Activated CD8-positive, alpha-beta memory T cell treated with anti-CD3 and anti-CD28 coated beads, Interleukin-2, amount 10 ng/mL, durations not matched to agents 7 days and 5 days (primary cell): ENCODE measurements around the gene NDUFAF3. TPM values are rescaled to one million over a fixed set of nuclear protein-coding genes. Genes with fewer than 3 reads are reported as not detected.
A peak's percentile ranks its signal among the peaks of the same experiment; 100 is the strongest.

Experiments
- ATAC-seq: fragments of 150-1000 bp; cut with Tn5 transposase; one replicate; pipeline ENCODE4 v1.10.0; 2021; ENCODE audit warnings: moderate library complexity
- CTCF ChIA-PET: fragments of 350-600 bp; sonication (Branson Sonifier 250); formaldehyde crosslinking; loops from one replicate; lab custom pipeline; 2021; ENCODE audit warnings: antibody characterized with exemption; lab: Charles Lee
- DNase-seq: peaks from one replicate; pipeline ENCODE4 v3.0.0-alpha.2; 2020
- H3K27ac Mint-ChIP-seq: one replicate; pipeline ENCODE4 v1.8.0; 2021; ENCODE audit warnings: mild to moderate bottlenecking, mixed read lengths
- H3K27me3 Mint-ChIP-seq: one replicate; pipeline ENCODE4 v1.8.0; 2021; ENCODE audit warnings: mixed read lengths
- H3K36me3 Mint-ChIP-seq: one replicate; pipeline ENCODE4 v1.8.0; 2021; ENCODE audit warnings: mild to moderate bottlenecking, mixed read lengths
- H3K4me1 Mint-ChIP-seq: one replicate; pipeline ENCODE4 v1.8.0; 2021; ENCODE audit warnings: mixed read lengths
- H3K4me3 Mint-ChIP-seq: one replicate; pipeline ENCODE4 v1.8.0; 2021; ENCODE audit warnings: mild to moderate bottlenecking, moderate library complexity, mixed read lengths
- H3K9me3 Mint-ChIP-seq: one replicate; pipeline ENCODE4 v1.8.0; 2022; ENCODE audit warnings: low read depth, mixed read lengths
- total RNA-seq, 2 experiments: library from RNA; stranded (reverse); gene quantifications; one replicate each; pipeline ENCODE4 v1.2.3, GENCODE V29; 2021

NDUFAF3 gene
- total RNA-seq, 2 experiments from 2014 or later = 94.3 to 101 TPM

DNA sequence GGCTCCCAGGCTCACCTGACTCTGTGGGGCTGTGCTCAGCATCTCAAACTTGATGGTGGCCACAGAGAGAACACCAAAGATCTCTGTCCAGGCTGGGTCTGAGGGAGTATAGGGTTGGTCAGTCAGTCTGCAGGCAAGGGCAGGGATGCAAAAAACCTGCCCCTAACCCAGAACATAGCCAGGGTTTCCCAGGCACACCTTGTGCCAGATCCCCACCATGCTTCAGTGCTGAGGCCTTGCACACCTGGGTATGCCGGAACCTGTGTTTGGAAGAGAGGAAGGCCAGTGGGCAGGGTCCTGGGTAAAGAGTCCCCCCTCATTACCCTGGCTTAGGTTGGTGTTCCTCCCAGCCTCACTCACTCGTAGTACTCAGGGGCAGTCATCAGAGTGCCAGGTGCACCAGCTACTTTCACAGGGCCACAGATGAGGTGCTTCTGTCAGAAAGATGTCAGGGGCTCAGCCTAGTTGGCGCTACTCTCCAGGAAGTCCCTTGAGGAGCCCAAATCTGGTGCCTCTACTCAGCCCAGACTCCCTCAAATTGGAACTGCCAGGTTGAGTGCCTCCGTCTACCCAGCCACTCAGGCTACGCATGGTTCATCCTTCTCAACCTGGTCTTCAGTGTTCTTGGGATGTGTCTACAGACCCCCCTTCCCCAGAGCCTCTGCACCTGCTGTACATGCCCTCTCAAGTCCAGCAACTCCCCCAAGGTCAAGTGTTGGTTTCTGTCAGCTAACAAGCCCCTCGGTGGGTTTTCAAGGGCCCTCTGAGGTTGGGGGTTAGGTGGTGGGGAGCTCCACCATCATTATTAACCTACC lies 5.3 kb upstream of the NDUFAF3 start:
- Mint-ChIP-seq H3K36me3 (peaks cover 22% of the 10 kb centered on the region), H3K4me1 (peaks cover 32% of the 10 kb centered on the region), H3K27me3 (no peaks in the 10 kb centered on the region), H3K4me3 (peak overlapping the region; percentile 90), H3K9me3 (no peaks in the 10 kb centered on the region), H3K27ac (no peak overlapping the region)
- CTCF ChIA-PET = interaction anchor here (1.1 to 9.4 kb wide), 4 partner anchors 9 to 97 kb away, joined by 3 to 101 read pairs (median 46); partner anchors contain the start of genes P4HTM and WDR6
- ATAC-seq (no peak), DNase-seq (no peak)

- DNase-seq = no peak
- Mint-ChIP-seq H3K9me3 (no peaks in the 10 kb centered on the region), H3K36me3 (peaks cover 16% of the 10 kb centered on the region), H3K27ac (peak overlapping the region; percentile 89), H3K4me1 (peaks cover 29% of the 10 kb centered on the region), H3K4me3 (peak overlapping the region; percentile 90), H3K27me3 (no peaks in the 10 kb centered on the region)
- no peak for ATAC-seq
- CTCF ChIA-PET = interaction anchor here (1.1 to 9.4 kb wide), 4 partner anchors 10 to 119 kb away, joined by 3 to 101 read pairs (median 48); partner anchors contain the start of genes P4HTM, SLC25A20 and WDR6
Measured at GRCh38 chr3:49017229-49017970, 4.5 kb upstream of the NDUFAF3 start.

DNA sequence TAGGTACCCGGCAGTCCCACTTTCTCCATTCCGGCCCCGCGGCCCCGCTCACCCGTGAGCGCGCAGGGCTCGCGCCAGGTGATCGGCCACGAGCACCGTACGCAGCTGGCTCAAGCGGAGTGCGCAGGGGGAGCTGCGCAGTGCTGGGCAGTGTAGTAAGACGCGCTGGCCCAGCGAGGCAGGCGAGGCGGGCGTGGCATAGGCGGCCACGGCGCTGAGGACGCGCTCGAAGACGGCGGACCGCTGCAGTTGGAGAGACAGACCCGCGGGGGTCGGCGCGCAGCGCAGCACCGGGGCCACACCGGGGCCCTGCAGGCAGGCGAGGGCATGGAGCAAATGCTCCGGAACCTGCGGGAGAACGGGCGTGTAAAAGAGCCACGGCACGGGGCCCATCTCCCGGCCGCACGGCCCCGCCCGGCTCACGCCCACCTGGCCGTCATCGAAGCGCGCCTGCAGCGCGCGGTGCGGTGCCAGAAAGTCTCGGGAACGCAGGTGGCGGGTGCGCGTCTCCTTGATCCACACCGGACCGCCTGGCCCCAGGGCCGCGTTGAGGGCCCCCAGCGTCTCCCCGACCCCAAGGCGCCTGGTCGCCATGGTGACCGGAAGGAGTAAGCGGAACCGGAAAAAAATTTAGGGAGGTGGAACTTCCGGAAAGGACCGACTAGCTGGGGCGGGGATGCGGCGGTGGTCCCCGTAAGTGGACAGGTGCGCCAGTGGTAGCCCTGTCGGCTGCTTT lies 3.8 kb upstream of the NDUFAF3 start, which contains the start of gene DALRD3:
TSS of gene DALRD3 (minus strand) at position 610 of the 736 bp plus-strand sequence. CDS start at position 594, 16 bp downstream.
- ATAC-seq = peak; percentile 16
- peaks cover 36% of the 10 kb centered on the region for H3K4me1 Mint-ChIP-seq

GRCh38 chr3:49018707-49019006 lies 3.3 kb upstream of the NDUFAF3 start:
- Mint-ChIP-seq H3K27ac (peak overlapping the region; percentile 89), H3K4me3 (peak overlapping the region; percentile 90), H3K27me3 (no peaks in the 10 kb centered on the region), H3K9me3 (no peaks in the 10 kb centered on the region), H3K36me3 (peaks cover 22% of the 10 kb centered on the region), H3K4me1 (peaks cover 40% of the 10 kb centered on the region)
- CTCF ChIA-PET = interaction anchor here (2.6 to 9.4 kb wide), 3 partner anchors 11 to 120 kb away, joined by 7 to 101 read pairs (median 88); partner anchors contain the start of genes P4HTM, SLC25A20 and WDR6
- DNase-seq (no peak), ATAC-seq (no peak)

More for the DNA sequence above, 3.8 kb upstream of the NDUFAF3 start, which contains the start of gene DALRD3:
- Mint-ChIP-seq H3K9me3 (no peaks in the 10 kb centered on the region), H3K4me3 (peak within 1 kb of the TSS; percentile 90), H3K27me3 (no peaks in the 10 kb centered on the region), H3K27ac (peak within 1 kb of the TSS; percentile 94), H3K36me3 (peaks cover 20% of the 10 kb centered on the region)
- peak; percentile 79 for DNase-seq
- CTCF ChIA-PET = interaction anchor here (2.6 to 9.4 kb wide), 3 partner anchors 11 to 120 kb away, joined by 7 to 101 read pairs (median 88); partner anchors contain the start of genes P4HTM, SLC25A20 and WDR6

DNA sequence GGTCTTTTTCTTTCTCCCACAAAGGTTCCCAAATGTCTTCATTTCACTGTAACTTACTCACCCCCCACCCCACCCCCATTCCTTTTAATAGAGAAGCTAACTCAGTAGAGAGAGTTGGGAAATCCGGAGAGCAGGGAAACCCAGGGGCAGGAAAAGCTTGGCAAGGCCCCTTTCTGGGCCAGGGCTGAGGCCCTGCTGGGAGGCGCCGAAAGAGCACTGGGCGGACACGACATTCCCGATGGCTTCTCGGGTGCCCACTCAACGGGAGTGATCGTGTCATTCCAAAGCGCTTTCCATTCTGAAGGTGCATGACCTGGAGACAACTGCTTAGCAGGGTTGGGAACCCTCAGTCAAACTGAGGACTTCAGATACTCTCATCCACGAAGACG lies 2.0 kb upstream of the NDUFAF3 start:
- Mint-ChIP-seq H3K27ac (peak overlapping the region; percentile 94), H3K27me3 (no peaks in the 10 kb centered on the region), H3K36me3 (peaks cover 32% of the 10 kb centered on the region), H3K4me1 (peaks cover 50% of the 10 kb centered on the region), H3K4me3 (peak overlapping the region; percentile 90), H3K9me3 (no peaks in the 10 kb centered on the region)
- DNase-seq = no peak
- CTCF ChIA-PET = interaction anchor here (1.4 to 9.4 kb wide), 5 partner anchors 9 to 122 kb away, joined by 6 to 101 read pairs (median 7); partner anchors contain the start of genes P4HTM, QRICH1, SLC25A20 and WDR6
- ATAC-seq = no peak

DNA sequence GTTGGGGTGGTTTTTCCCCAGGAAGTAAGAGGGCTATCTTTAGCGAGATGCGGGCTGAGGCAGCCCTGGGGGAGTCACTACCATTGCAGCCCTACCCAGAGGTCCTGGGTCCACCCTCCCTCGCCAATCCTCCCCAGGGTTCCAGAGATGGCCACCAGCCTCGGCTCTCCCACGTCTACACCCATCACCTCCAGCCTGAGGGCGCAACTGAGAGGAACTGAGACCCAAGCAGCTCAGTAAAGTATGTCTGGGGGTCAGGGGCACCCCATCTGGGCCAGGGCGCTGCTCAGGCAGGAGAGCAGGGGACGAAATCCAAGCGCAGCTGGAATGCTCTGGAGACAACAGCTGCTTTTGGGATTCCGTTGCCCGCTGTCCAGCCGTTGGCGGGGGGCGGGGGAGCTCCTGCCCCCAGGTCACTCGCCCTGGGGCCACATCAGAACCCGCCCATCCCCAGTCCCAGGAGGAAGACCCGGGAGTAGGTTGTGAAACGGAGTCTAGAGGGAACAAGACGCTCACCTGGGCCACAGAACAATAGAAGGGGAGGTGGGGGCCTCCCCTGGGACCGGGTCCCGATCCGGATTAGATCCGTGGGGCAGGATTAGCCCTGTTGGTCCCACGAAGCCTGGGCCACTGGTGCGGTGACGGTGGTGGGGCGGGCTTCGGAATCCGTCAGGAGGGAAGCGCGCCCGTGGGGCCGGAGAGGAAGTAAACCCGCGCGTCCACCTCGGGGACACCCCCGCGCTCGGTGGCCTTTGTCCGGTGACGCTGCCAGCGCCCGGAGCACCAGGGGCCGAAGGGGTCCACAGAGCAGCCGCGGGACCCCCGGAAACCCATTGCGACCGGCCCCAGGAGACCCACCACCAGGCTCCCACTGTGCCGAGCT lies 1.4 kb upstream of the NDUFAF3 start:
- no peaks in the 10 kb centered on the region for H3K27me3 Mint-ChIP-seq
- DNase-seq (peak; percentile 69), ATAC-seq (peak; percentile 1)
- H3K9me3 Mint-ChIP-seq = no peaks in the 10 kb centered on the region
- H3K27ac Mint-ChIP-seq = peak overlapping the region; percentile 94
- H3K36me3 Mint-ChIP-seq = peaks cover 34% of the 10 kb centered on the region
- peak overlapping the region; percentile 90 for H3K4me3 Mint-ChIP-seq
- H3K4me1 Mint-ChIP-seq = peaks cover 57% of the 10 kb centered on the region
- CTCF ChIA-PET = interaction anchor here (1.0 to 9.4 kb wide), 8 partner anchors 9 to 357 kb away, joined by 3 to 101 read pairs (median 6); partner anchors contain the start of genes CELSR3, IMPDH2, P4HTM and QRICH1

DNA sequence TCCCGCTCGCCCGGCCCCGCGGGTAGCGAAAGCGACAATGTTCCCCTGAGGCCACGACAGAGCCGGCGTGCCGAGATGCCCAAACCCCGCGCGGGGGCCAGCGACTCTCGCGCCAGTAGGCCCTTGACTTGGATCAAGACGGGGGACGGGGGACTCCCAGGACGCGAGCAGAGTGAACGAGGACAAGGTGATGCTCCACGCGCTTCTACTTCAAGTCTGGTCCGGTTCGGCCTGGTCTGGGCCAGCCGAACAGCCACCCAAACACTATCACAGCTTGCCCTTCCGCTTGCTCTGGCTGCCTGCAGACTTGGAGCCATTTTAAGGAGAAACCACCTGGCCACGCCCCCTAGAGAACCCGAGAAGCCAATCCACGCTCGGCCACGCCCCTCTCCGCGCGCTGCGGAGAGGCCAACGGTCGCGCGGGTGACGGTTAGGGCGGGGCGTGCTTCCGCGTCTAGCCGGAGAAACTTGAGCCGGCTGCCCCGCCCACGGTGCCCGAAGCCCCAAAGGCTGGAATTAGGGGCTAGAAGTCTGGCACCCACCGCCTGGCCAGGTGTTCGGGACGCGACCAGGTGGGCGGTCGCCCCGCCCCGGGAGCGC lies 608 bp upstream of the NDUFAF3 start:
- DNase-seq (peak; percentile 99), ATAC-seq (peak; percentile 68)
- Mint-ChIP-seq H3K27ac (peak overlapping the region; percentile 94), H3K36me3 (peaks cover 36% of the 10 kb centered on the region), H3K9me3 (no peaks in the 10 kb centered on the region), H3K4me3 (peak overlapping the region; percentile 90), H3K4me1 (peaks cover 60% of the 10 kb centered on the region), H3K27me3 (no peaks in the 10 kb centered on the region)
- CTCF ChIA-PET = interaction anchor here (0.9 to 9.4 kb wide), 15 partner anchors 8 to 358 kb away, joined by 3 to 101 read pairs (median 5); partner anchors contain the start of genes CELSR3, IMPDH2, IP6K2 and KLHDC8B

DNA sequence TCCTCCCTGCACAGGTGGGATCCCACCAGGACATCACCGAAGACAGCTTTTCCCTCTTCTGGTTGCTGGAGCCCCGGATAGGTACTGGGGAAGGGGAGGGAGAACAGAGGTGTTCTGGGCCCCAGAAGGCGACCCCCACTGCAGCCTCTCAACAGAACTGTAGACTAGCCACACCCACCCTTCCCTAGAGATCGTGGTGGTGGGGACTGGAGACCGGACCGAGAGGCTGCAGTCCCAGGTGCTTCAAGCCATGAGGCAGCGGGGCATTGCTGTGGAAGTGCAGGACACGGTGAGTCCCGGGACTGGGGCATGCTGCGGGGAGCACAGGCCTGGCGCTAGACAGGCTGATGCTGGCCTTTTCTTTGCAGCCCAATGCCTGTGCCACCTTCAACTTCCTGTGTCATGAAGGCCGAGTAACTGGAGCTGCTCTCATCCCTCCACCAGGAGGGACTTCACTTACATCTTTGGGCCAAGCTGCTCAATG lies 809 bp downstream of the NDUFAF3 start:
- no peaks in the 10 kb centered on the region for H3K9me3 Mint-ChIP-seq
- DNase-seq (peak; percentile 51), ATAC-seq (no peak)
- H3K36me3 Mint-ChIP-seq = peaks cover 44% of the 10 kb centered on the region
- H3K27me3 Mint-ChIP-seq = no peaks in the 10 kb centered on the region
- CTCF ChIA-PET = interaction anchor here (0.6 to 9.4 kb wide), 13 partner anchors 9 to 952 kb away, joined by 3 to 101 read pairs (median 4); partner anchors contain the start of genes IP6K2, KLHDC8B, P4HTM and QRICH1
- H3K4me1 Mint-ChIP-seq = peaks cover 60% of the 10 kb centered on the region
- H3K27ac Mint-ChIP-seq = peak overlapping the region; percentile 98
- H3K4me3 Mint-ChIP-seq = peak overlapping the region; percentile 90

GRCh38 chr3:49023775-49024174 lies 1.9 kb downstream of the NDUFAF3 start:
- CTCF ChIA-PET = interaction anchor here (0.7 to 9.4 kb wide), 3 partner anchors 16 to 35 kb away, joined by 3 to 88 read pairs (median 4); partner anchors contain the start of genes P4HTM and WDR6
- DNase-seq = no peak
- Mint-ChIP-seq H3K4me3 (peak overlapping the region; percentile 13), H3K36me3 (peaks cover 48% of the 10 kb centered on the region), H3K9me3 (no peaks in the 10 kb centered on the region), H3K27me3 (no peaks in the 10 kb centered on the region), H3K27ac (peak overlapping the region; percentile 62), H3K4me1 (peaks cover 67% of the 10 kb centered on the region)
- ATAC-seq = no peak

DNA sequence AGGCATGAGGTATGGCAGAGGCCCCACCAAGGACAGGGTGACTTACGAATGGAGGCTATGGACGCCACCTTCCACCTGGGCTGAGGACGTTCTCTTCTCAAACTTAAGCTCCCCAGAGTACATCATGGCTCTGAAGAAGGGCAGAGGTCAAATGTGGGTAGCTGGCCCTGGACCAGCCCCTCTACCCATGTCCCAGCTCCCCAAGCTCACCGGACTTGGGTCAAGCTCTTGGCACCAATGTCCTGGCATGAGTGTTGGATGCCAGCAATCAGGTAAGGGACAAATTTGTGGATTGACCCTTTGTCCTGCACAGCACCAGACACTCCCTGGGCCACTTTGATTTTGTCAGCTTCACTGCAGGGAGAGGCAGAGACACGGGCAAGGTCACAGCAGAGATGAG lies 2.5 kb downstream of the NDUFAF3 start:
- no peak for ATAC-seq
- peaks cover 48% of the 10 kb centered on the region for H3K36me3 Mint-ChIP-seq
- CTCF ChIA-PET = interaction anchor here (0.8 to 9.4 kb wide), 2 partner anchors 17 to 36 kb away, joined by 3 to 88 read pairs; partner anchors contain the start of genes P4HTM and WDR6
- no peaks in the 10 kb centered on the region for H3K27me3 Mint-ChIP-seq
- peaks cover 67% of the 10 kb centered on the region for H3K4me1 Mint-ChIP-seq
- no peak for DNase-seq
- H3K9me3 Mint-ChIP-seq = no peaks in the 10 kb centered on the region
- H3K27ac Mint-ChIP-seq = peak overlapping the region; percentile 17
- H3K4me3 Mint-ChIP-seq = no peak overlapping the region
